ENCODE measurements around the gene GANC.
"Not testable (repeated sequence)": the region's sequence is repeated elsewhere in the genome, so short reads cannot be mapped to it uniquely, and the experiment has no call there.

GANC gene

GRCh38 chr15:42283671-42284070 is 10.7 kb downstream of the GANC start:
- in situ Hi-C loops (cut with HindIII; ENCODE audit: low sequenced_read_pairs), result no loop called here

GRCh38 chr15:42284551-42284950 is 11.6 kb downstream of the GANC start:
- in situ Hi-C loops (cut with HindIII; ENCODE audit: low sequenced_read_pairs), result no loop called here

- in situ Hi-C loops (cut with HindIII; ENCODE audit: low sequenced_read_pairs), result no loop called here
Observed at GRCh38 chr15:42285034-42285433, 12.0 kb downstream of the GANC start.

GRCh38 chr15:42286445-42287029 is 13.5 kb downstream of the GANC start:
- in situ Hi-C loops (cut with HindIII; ENCODE audit: low sequenced_read_pairs), result no loop called here

GRCh38 chr15:42287931-42288330 is 14.9 kb downstream of the GANC start:
- in situ Hi-C loops (cut with HindIII; ENCODE audit: low sequenced_read_pairs), result no loop called here

GRCh38 chr15:42289166-42289565 is 16.2 kb downstream of the GANC start:
- in situ Hi-C loops (cut with HindIII; ENCODE audit: low sequenced_read_pairs), result no loop called here

GRCh38 chr15:42301004-42301403 is 28.0 kb downstream of the GANC start:
- in situ Hi-C loops (cut with HindIII; ENCODE audit: low sequenced_read_pairs), result not testable (repeated sequence)

- in situ Hi-C loops (cut with HindIII; ENCODE audit: low sequenced_read_pairs), result no loop called here
Observed at GRCh38 chr15:42306681-42307080, 33.7 kb downstream of the GANC start.

- in situ Hi-C loops (cut with HindIII; ENCODE audit: low sequenced_read_pairs), result no loop called here
Observed at GRCh38 chr15:42313463-42313862, 40.5 kb downstream of the GANC start.

GRCh38 chr15:42314818-42315217 is 41.8 kb downstream of the GANC start:
- in situ Hi-C loops (cut with HindIII; ENCODE audit: low sequenced_read_pairs), result no loop called here

- in situ Hi-C loops (cut with HindIII; ENCODE audit: low sequenced_read_pairs), result no loop called here
Observed at GRCh38 chr15:42315521-42315920, 42.5 kb downstream of the GANC start.

- in situ Hi-C loops (cut with HindIII; ENCODE audit: low sequenced_read_pairs), result not testable (repeated sequence)
Observed at GRCh38 chr15:42316282-42316805, 43.3 kb downstream of the GANC start.

- in situ Hi-C loops (cut with HindIII; ENCODE audit: low sequenced_read_pairs), result no loop called here
Observed at GRCh38 chr15:42319206-42319605, 46.2 kb downstream of the GANC start.

GRCh38 chr15:42324308-42324707 is 51.3 kb downstream of the GANC start:
- in situ Hi-C loops (cut with HindIII; ENCODE audit: low sequenced_read_pairs), result no loop called here

GRCh38 chr15:42329161-42329560 is 56.2 kb downstream of the GANC start:
- in situ Hi-C loops (cut with HindIII; ENCODE audit: low sequenced_read_pairs), result no loop called here

GRCh38 chr15:42329992-42330391 is 57.0 kb downstream of the GANC start:
- in situ Hi-C loops (cut with HindIII; ENCODE audit: low sequenced_read_pairs), result no loop called here

GRCh38 chr15:42331235-42331634 is 58.2 kb downstream of the GANC start:
- in situ Hi-C loops (cut with HindIII; ENCODE audit: low sequenced_read_pairs), result no loop called here

- in situ Hi-C loops (cut with HindIII; ENCODE audit: low sequenced_read_pairs), result no loop called here
Observed at GRCh38 chr15:42332331-42332730, 59.3 kb downstream of the GANC start.

GRCh38 chr15:42335074-42335473 is 62.1 kb downstream of the GANC start:
- in situ Hi-C loops (cut with HindIII; ENCODE audit: low sequenced_read_pairs), result no loop called here

- in situ Hi-C loops (cut with HindIII; ENCODE audit: low sequenced_read_pairs), result not testable (repeated sequence)
Observed at GRCh38 chr15:42336650-42337049, 63.6 kb downstream of the GANC start.

GRCh38 chr15:42337104-42337503 is 64.1 kb downstream of the GANC start:
- in situ Hi-C loops (cut with HindIII; ENCODE audit: low sequenced_read_pairs), result not testable (repeated sequence)

GRCh38 chr15:42338500-42338899 is 65.5 kb downstream of the GANC start:
- in situ Hi-C loops (cut with HindIII; ENCODE audit: low sequenced_read_pairs), result no loop called here

- in situ Hi-C loops (cut with HindIII; ENCODE audit: low sequenced_read_pairs), result no loop called here
Observed at GRCh38 chr15:42343596-42344232, 70.7 kb downstream of the GANC start.
